ENCODE data around the gene SLC2A13.

The SLC2A13 gene

DNA sequence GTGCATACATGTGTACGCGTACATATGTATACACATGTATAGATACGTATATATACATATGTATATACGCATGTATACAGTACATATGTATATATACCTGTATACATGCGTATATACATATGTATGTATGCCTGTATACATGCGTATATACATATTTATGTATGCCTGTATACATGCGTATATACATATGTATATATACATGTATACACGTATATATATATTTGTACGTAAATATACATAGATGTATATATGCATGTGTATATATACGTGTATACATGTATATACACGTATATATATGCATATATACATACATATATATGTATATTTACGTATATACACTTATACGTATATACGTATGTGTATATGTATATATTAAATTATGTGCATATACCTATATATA, 392.3 kb downstream of the SLC2A13 start:
- no peak for DNase-seq

DNA sequence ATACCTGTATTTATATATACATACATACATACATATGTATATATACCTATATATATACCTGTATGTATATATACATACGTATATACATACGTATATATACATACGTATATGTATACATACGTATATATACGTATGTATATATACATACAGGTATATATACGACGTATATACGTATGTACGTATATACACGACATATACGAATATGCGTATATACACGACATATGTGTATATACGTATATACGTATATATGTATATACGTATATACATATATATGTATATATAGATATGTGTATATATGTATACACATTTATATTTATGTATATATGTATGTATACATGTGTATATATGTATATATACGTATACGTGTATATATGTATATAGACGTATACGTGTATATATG, 393.5 kb downstream of the SLC2A13 start:
- no peak for DNase-seq

All from NCI-H345 (cell line).